AG09309 (cell line): Measurements from ENCODE around the gene HIVEP3.

Experiments used
- DNase-seq: peaks from one replicate; pipeline ENCODE4 v3.0.0-alpha.2; 2010; ENCODE audit warnings: low read depth
- H3K4me3 ChIP-seq: 2 replicates; pipeline ENCODE4 v1.5.1; 2011; ENCODE audit warnings: mild to moderate bottlenecking, low read depth, low read length, moderate library complexity; ENCODE audit not compliant: control insufficient read depth
- CTCF ChIP-seq: IDR thresholded peaks from 2 replicates; pipeline ENCODE4 v1.5.1; 2011; ENCODE audit warnings: mild to moderate bottlenecking, low read depth, low read length, inconsistent platforms; ENCODE audit not compliant: insufficient read depth, control insufficient read depth; ENCODE audit errors: missing control alignments

HIVEP3 gene

GRCh38 chr1:41739061-41739955 lies 179.4 kb downstream of the HIVEP3 start:
- no peak overlapping the region for H3K4me3 ChIP-seq
- no peak for DNase-seq
- TF ChIP-seq CTCF: no peak

GRCh38 chr1:41738475-41738874 lies 180.2 kb downstream of the HIVEP3 start:
- H3K4me3 ChIP-seq: no peak overlapping the region
- TF ChIP-seq CTCF: no peak
- DNase-seq: no peak

- no peak for TF ChIP-seq CTCF
- H3K4me3 ChIP-seq: no peak overlapping the region
- no peak for DNase-seq
Measured at GRCh38 chr1:41738006-41738405, 180.7 kb downstream of the HIVEP3 start.

GRCh38 chr1:41735631-41736260 lies 183.0 kb downstream of the HIVEP3 start:
- H3K4me3 ChIP-seq: no peak overlapping the region
- no peak for TF ChIP-seq CTCF
- no peak for DNase-seq

GRCh38 chr1:41735139-41735538 lies 183.6 kb downstream of the HIVEP3 start:
- TF ChIP-seq CTCF: no peak
- no peak for DNase-seq

GRCh38 chr1:41734201-41734970 lies 184.3 kb downstream of the HIVEP3 start:
- TF ChIP-seq CTCF: no peak
- no peak overlapping the region for H3K4me3 ChIP-seq
- DNase-seq: no peak

More at GRCh38 chr1:41735139-41735538, 183.6 kb downstream of the HIVEP3 start:
- H3K4me3 ChIP-seq: no peak overlapping the region
